OCI-LY7 (cell line): ENCODE results near the gene NAA80. TPM values are rescaled to one million over a fixed set of nuclear protein-coding genes. Genes with fewer than 3 reads are reported as not detected.

Source experiments
- BruUV-seq: library from RNA; stranded (reverse); fragments of 400-500 nt; replicated peaks from 2 replicates; lab custom pipeline; 2021; lab: Mats Ljungman, UMichigan
- CTCF ChIA-PET: fragments of 300-600 bp; sonication (Branson Sonifier 250); formaldehyde crosslinking; loops from one replicate; lab custom pipeline; 2022; ENCODE audit warnings: antibody characterized with exemption; ENCODE audit not compliant: unreplicated experiment; lab: Charles Lee
- POLR2A ChIA-PET: fragments of 300-600 bp; sonication (Branson Sonifier 250); formaldehyde crosslinking; loops from one replicate; lab custom pipeline; 2022; ENCODE audit warnings: antibody characterized with exemption; lab: Charles Lee
- DNase-seq: peaks from one replicate; pipeline ENCODE4 v3.0.0-alpha.2; 2015; ENCODE audit warnings: low spot score
- H2AFZ ChIP-seq: fragments of 200-600 bp; sonication (generic), shearing (Covaris generic); 2 replicates; pipeline ENCODE4 v1.6.1; 2014; ENCODE audit warnings: mild to moderate bottlenecking, antibody characterized with exemption, low read length, moderate library complexity
- H3K27ac ChIP-seq: fragments of 200-600 bp; sonication (generic); 2 replicates; pipeline ENCODE4 v1.5.1; 2014; ENCODE audit warnings: mixed run types, low read depth, mild to moderate bottlenecking, moderate library complexity, low read length, inconsistent platforms; ENCODE audit not compliant: poor library complexity, severe bottlenecking
- H3K36me3 ChIP-seq: fragments of 200-600 bp; sonication (generic); 2 replicates; pipeline ENCODE4 v1.6.1; 2014; ENCODE audit warnings: mild to moderate bottlenecking, antibody characterized with exemption, low read length, moderate library complexity, mixed read lengths; ENCODE audit not compliant: insufficient read depth
- H3K4me1 ChIP-seq: fragments of 200-600 bp; sonication (generic); 2 replicates; pipeline ENCODE4 v1.5.1; 2014; ENCODE audit warnings: mild to moderate bottlenecking, low read length; ENCODE audit not compliant: insufficient read depth, poor library complexity, severe bottlenecking
- H3K4me2 ChIP-seq: fragments of 200-600 bp; sonication (generic); 2 replicates; pipeline ENCODE4 v1.6.1; 2014; ENCODE audit warnings: mild to moderate bottlenecking, low read length
- H3K4me3 ChIP-seq: fragments of 200-600 bp; sonication (generic); 2 replicates; pipeline ENCODE4 v1.5.1; 2014; ENCODE audit warnings: mild to moderate bottlenecking, low read depth, low read length; ENCODE audit not compliant: poor library complexity, severe bottlenecking
- H3K79me2 ChIP-seq: fragments of 200-600 bp; sonication (generic); 2 replicates; pipeline ENCODE4 v1.6.1; 2016; ENCODE audit warnings: low read depth, mild to moderate bottlenecking, low read length, moderate library complexity, mixed read lengths; ENCODE audit not compliant: insufficient read depth
- H3K9me2 ChIP-seq: fragments of 200-600 bp; sonication (generic); 2 replicates; pipeline ENCODE4 v1.6.1; 2016; ENCODE audit warnings: mild to moderate bottlenecking, low read length, mixed read lengths; ENCODE audit not compliant: insufficient read depth
- H3K9me3 ChIP-seq: fragments of 200-600 bp; sonication (generic); 2 replicates; pipeline ENCODE4 v1.6.1; 2014; ENCODE audit warnings: mild to moderate bottlenecking, mixed run types, low read length, mixed read lengths
- H4K20me1 ChIP-seq: fragments of 200-600 bp; sonication (generic); 2 replicates; pipeline ENCODE4 v1.6.1; 2014; ENCODE audit warnings: mild to moderate bottlenecking, antibody characterized with exemption, low read length, moderate library complexity, mixed read lengths; ENCODE audit not compliant: insufficient read depth
- EZH2phosphoT487 ChIP-seq: fragments of 200-600 bp; sonication (generic); IDR thresholded peaks from 2 replicates; pipeline ENCODE4 v1.6.1; 2018; ENCODE audit warnings: low read depth, borderline replicate concordance, mild to moderate bottlenecking, mixed run types, antibody characterized with exemption, low read length, moderate library complexity, mixed read lengths
- intact Hi-C: fragments of 100-400 bp; cut with micrococcal nuclease; formaldehyde crosslinking; loops from one replicate; pipeline ENCODE4 v1.10.0; 2022; ENCODE audit not compliant: unreplicated experiment
- total RNA-seq, 2 experiments: library from RNA; depleted of rRNA in 1 of 2; stranded (reverse); fragments of >200 nt in 1 of 2; shearing (Covaris generic) in 1 of 2; gene quantifications; 2 replicates each; pipeline ENCODE4 v1.2.3, GENCODE V29; 2014 to 2022
- TF ChIP-seq, protein P1 (sequence below): fragments of 200-600 bp; sonication (generic); conservative IDR thresholded peaks from 2 replicates; pipeline ENCODE4 v1.5.1; 2014; ENCODE audit warnings: mild to moderate bottlenecking, antibody characterized with exemption, low read length, moderate library complexity, mixed read lengths

NAA80 gene
- total RNA-seq, 2 experiments from 2014 or later, result 18.7 to 21.7 TPM

DNA sequence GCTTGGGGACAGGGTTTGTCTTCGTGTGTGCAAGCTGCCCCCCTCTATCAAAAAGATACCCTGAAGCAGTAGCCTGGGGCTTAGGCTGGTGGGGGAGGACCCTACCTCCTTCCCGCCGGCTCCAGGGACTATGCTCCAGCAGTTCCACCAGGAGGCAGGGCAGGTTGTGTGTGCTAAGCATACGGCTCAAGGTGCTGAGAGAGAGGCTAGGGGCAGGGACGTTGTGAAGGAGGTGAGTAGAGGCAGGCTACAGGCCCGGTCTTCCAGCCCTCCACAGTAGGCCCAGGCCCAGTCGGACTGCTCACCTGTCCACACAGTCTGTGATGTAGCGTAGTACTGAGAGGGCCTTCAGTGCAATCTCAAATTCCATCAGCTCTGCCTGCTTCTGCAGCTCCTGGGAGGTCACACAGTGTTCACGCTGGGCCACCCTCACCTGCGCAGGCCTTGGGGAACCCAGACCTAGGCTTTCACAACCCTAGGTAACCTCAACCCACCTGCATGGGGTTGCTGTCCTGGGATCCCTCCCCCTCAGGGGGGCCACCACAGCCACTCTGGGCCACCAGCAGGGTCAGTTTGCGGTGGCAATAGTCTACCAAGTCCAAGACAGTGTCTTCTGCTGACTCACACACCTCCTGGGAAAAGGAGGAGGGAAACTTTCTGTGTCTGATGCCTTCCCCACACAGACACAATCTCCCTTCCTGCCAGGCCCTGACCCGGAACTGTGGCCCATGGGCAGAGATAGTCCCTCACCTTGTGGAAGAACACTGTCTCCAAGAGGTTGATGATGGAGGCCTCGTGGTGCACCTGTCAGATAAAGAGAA lies 43.8 kb upstream of the NAA80 start:
- ChIA-PET CTCF (no interaction called here), POLR2A (no interaction called here)
- H2AFZ ChIP-seq, result no peak overlapping the region
- peaks cover 42% of the 10 kb centered on the region for H3K4me1 ChIP-seq
- DNase-seq, result no peak
- peaks cover 4% of the 10 kb centered on the region; the same call in 1 of the 2 replicates for H3K36me3 ChIP-seq
- peaks cover 5% of the 10 kb centered on the region; the same call in 1 of the 2 replicates for H3K79me2 ChIP-seq
- H3K4me2 ChIP-seq, result no peak overlapping the region
- no peaks in the 10 kb centered on the region for H3K9me2 ChIP-seq
- H4K20me1 ChIP-seq, result no peaks in the 10 kb centered on the region
- H3K4me3 ChIP-seq, result no peak overlapping the region
- no peaks in the 10 kb centered on the region for H3K9me3 ChIP-seq
- TF ChIP-seq EZH2phosphoT487, result no peak
- TF ChIP-seq, protein P1, sequence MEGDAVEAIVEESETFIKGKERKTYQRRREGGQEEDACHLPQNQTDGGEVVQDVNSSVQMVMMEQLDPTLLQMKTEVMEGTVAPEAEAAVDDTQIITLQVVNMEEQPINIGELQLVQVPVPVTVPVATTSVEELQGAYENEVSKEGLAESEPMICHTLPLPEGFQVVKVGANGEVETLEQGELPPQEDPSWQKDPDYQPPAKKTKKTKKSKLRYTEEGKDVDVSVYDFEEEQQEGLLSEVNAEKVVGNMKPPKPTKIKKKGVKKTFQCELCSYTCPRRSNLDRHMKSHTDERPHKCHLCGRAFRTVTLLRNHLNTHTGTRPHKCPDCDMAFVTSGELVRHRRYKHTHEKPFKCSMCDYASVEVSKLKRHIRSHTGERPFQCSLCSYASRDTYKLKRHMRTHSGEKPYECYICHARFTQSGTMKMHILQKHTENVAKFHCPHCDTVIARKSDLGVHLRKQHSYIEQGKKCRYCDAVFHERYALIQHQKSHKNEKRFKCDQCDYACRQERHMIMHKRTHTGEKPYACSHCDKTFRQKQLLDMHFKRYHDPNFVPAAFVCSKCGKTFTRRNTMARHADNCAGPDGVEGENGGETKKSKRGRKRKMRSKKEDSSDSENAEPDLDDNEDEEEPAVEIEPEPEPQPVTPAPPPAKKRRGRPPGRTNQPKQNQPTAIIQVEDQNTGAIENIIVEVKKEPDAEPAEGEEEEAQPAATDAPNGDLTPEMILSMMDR, result no peak
- H3K27ac ChIP-seq, result no peak overlapping the region
- intact Hi-C loops, result no loop called here
- BruUV-seq, result no TSS peak

DNA sequence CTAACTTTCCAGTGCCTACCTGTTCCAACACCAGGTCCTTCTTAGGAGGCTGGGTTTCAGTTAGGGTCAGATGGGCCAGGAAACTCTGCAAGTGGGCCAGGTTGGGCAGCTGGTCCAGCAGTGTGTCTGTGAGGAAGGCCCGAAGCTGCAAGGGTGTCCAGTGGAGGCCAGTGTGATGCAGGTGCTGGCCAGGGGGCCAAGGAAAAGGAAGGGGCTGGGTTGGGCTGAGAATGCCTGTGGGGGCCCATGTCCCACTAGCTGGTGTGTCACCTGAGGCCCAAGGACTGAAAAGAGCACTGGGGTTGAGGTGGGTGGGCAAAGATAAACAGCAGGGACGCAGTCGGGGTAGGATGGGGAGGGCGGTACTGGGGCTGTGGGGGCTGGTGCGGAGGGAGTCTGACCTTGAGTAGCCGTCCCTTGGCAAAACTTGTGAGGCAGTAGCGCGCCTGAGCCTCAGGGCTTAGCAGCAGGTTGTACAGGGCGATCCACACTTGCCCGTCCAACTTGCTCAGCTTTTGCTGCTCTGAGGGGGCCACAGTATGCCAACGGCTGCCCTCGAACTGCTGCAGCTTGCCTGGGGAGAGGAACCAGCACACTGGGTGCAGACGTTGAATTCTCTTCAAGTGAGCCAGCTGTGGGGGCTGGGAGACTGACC lies 42.9 kb upstream of the NAA80 start:
- POLR2A ChIA-PET, result no interaction called here
- Histone ChIP-seq H3K4me3 (no peak overlapping the region), H3K9me2 (no peaks in the 10 kb centered on the region), H3K79me2 (peaks cover 5% of the 10 kb centered on the region; the same call in 1 of the 2 replicates), H3K9me3 (no peaks in the 10 kb centered on the region), H2AFZ (no peak overlapping the region), H3K4me1 (peaks cover 42% of the 10 kb centered on the region), H3K36me3 (no peaks in the 10 kb centered on the region), H4K20me1 (no peaks in the 10 kb centered on the region), H3K27ac (no peak overlapping the region), H3K4me2 (no peak overlapping the region)
- intact Hi-C loops, result no loop called here
- CTCF ChIA-PET, result no interaction called here
- DNase-seq, result no peak
- BruUV-seq, result no TSS peak
- TF ChIP-seq, protein P1, result no peak
- no peak for TF ChIP-seq EZH2phosphoT487
